Activated CD4-positive, alpha-beta T cell treated with anti-CD3 and anti-CD28 coated beads for 36 hours (primary cell): Measurements from ENCODE around the gene ARHGEF2. TPM values are rescaled to one million over a fixed set of nuclear protein-coding genes. Genes with fewer than 3 reads are reported as not detected.
A peak's percentile ranks its signal among the peaks of the same experiment; 100 is the strongest.

Experiments
- ATAC-seq: fragments of 200-7000 bp; cut with Tn5 transposase; one replicate; pipeline ENCODE4 v1.10.0; 2021; ENCODE audit warnings: mild to moderate bottlenecking, moderate library complexity
- CTCF ChIA-PET: fragments of 350-600 bp; sonication (Branson Sonifier 250); formaldehyde crosslinking; loops from one replicate; lab custom pipeline; 2021; ENCODE audit warnings: antibody characterized with exemption; lab: Charles Lee
- POLR2A ChIA-PET: fragments of 350-600 bp; sonication (Branson Sonifier 250); formaldehyde crosslinking; loops from one replicate; lab custom pipeline; 2021; ENCODE audit warnings: antibody characterized with exemption, inconsistent platforms; lab: Charles Lee
- DNase-seq: peaks from one replicate; pipeline ENCODE4 v3.0.0-alpha.2; 2020
- H3K27ac Mint-ChIP-seq: one replicate; pipeline ENCODE4 v1.8.0; 2021; ENCODE audit warnings: mixed read lengths
- H3K27me3 Mint-ChIP-seq: one replicate; pipeline ENCODE4 v1.8.0; 2021; ENCODE audit warnings: mixed read lengths
- H3K36me3 Mint-ChIP-seq: one replicate; pipeline ENCODE4 v1.8.0; 2021; ENCODE audit warnings: low read depth, mixed read lengths
- H3K4me1 Mint-ChIP-seq: one replicate; pipeline ENCODE4 v1.8.0; 2021; ENCODE audit warnings: mixed read lengths
- H3K4me3 Mint-ChIP-seq: one replicate; pipeline ENCODE4 v1.8.0; 2021; ENCODE audit warnings: mild to moderate bottlenecking, moderate library complexity, mixed read lengths
- H3K9me3 Mint-ChIP-seq: one replicate; pipeline ENCODE4 v1.8.0; 2021; ENCODE audit warnings: low read depth, mixed read lengths
- intact Hi-C, 2 experiments: fragments of 100-400 bp; cut with DNase I in 1 of 2; cut with micrococcal nuclease in 1 of 2; formaldehyde crosslinking; loops; one replicate each; pipeline versions ENCODE4 v1.14.2 to v1.15.1; 2022 to 2024; cut with DNase I, micrococcal nuclease
- total RNA-seq, 2 experiments: library from RNA; stranded (reverse); gene quantifications; one replicate each; pipeline ENCODE4 v1.2.3, GENCODE V29; 2021

Gene ARHGEF2
- total RNA-seq, 2 experiments from 2014 or later, result 135 to 216 TPM

DNA sequence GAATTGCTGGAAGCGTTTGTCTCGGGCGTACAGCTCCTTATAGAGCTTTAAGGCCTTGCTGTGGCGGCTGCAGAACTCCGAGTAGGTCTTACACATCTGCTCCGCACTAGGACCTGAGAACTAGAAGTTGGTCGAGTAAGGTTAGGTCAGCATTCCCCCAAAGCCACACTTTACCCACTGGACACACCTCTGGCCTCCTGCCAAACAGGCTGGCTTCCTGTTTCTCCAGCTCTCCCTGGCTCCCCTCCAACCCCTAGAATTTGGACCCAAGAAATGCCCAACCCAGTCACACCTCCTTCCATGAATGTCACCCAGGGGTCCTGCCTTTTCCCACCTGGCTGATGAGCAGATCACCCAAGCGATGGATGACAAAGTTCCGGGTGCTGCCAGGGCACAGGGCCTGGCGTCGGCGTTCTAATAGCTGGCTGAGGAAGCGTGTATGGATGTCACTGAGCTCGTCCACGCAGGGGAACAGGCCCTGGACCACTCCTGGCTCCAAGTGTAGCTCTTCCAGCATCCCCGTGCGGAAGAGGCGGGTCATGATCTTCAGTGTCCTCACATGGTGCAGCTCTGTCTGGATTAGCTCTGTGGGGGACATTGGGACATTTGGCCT lies 15.6 kb downstream of the ARHGEF2 start:
- no peaks in the 10 kb centered on the region for H3K9me3 Mint-ChIP-seq
- DNase-seq (no peak), ATAC-seq (no peak)
- no peak overlapping the region for H3K27ac Mint-ChIP-seq
- CTCF ChIA-PET, result interaction anchor here (0.6 to 1.9 kb wide), 5 partner anchors 14 to 639 kb away, joined by 3 to 6 read pairs (median 3); partner anchors contain the start of gene KHDC4
- H3K4me1 Mint-ChIP-seq, result peaks cover 18% of the 10 kb centered on the region
- no peaks in the 10 kb centered on the region for H3K27me3 Mint-ChIP-seq
- intact Hi-C loops, result no loop called here
- peaks cover 63% of the 10 kb centered on the region for H3K36me3 Mint-ChIP-seq
- no peak overlapping the region for H3K4me3 Mint-ChIP-seq
- POLR2A ChIA-PET, result interaction anchor here (0.6 kb wide), 1 partner anchor 13 kb away, joined by 3 read pairs; no protein-coding TSS in a partner anchor

- Mint-ChIP-seq H3K4me1 (peaks cover 12% of the 10 kb centered on the region), H3K27ac (peak overlapping the region; percentile 77)
Observed at GRCh38 chr1:155961937-155962336, 16.4 kb downstream of the ARHGEF2 start.

GRCh38 chr1:155960081-155960745 lies 18.1 kb downstream of the ARHGEF2 start:
- POLR2A ChIA-PET, result interaction anchor here (1.0 kb wide), 1 partner anchor 17 kb away, joined by 3 read pairs; no protein-coding TSS in a partner anchor
- no peak for ATAC-seq
- DNase-seq, result no peak
- H3K36me3 Mint-ChIP-seq, result peaks cover 62% of the 10 kb centered on the region
- H3K27ac Mint-ChIP-seq, result peak overlapping the region; percentile 37
- no peaks in the 10 kb centered on the region for H3K9me3 Mint-ChIP-seq
- peaks cover 7% of the 10 kb centered on the region for H3K4me1 Mint-ChIP-seq
- CTCF ChIA-PET, result interaction anchor here (1.4 kb wide), 1 partner anchor 30 kb away, joined by 3 read pairs; no protein-coding TSS in a partner anchor
- H3K4me3 Mint-ChIP-seq, result no peak overlapping the region
- no peaks in the 10 kb centered on the region for H3K27me3 Mint-ChIP-seq
- intact Hi-C loops, result no loop called here

More at GRCh38 chr1:155961937-155962336, 16.4 kb downstream of the ARHGEF2 start:
- no peaks in the 10 kb centered on the region for H3K27me3 Mint-ChIP-seq
- no peak overlapping the region for H3K4me3 Mint-ChIP-seq
- DNase-seq (peak; percentile 39), ATAC-seq (peak; percentile 70)
- no peaks in the 10 kb centered on the region for H3K9me3 Mint-ChIP-seq
- H3K36me3 Mint-ChIP-seq, result peaks cover 69% of the 10 kb centered on the region
- CTCF ChIA-PET, result interaction anchor here (1.4 kb wide), 1 partner anchor 28 kb away, joined by 3 read pairs; no protein-coding TSS in a partner anchor
- POLR2A ChIA-PET, result interaction anchor here (0.6 kb wide), 1 partner anchor 14 kb away, joined by 3 read pairs; no protein-coding TSS in a partner anchor
- intact Hi-C loops, result no loop called here

- Mint-ChIP-seq H3K36me3 (peaks cover 65% of the 10 kb centered on the region), H3K27me3 (no peaks in the 10 kb centered on the region), H3K27ac (peak overlapping the region; percentile 38), H3K9me3 (no peaks in the 10 kb centered on the region), H3K4me1 (peaks cover 4% of the 10 kb centered on the region), H3K4me3 (no peak overlapping the region)
- POLR2A ChIA-PET, result interaction anchor here (0.6 to 0.8 kb wide), 2 partner anchors 23 to 316 kb away, joined by 3 read pairs; partner anchors contain the start of gene KHDC4
- CTCF ChIA-PET, result interaction anchor here (0.7 to 1.2 kb wide), 6 partner anchors 9 to 696 kb away, joined by 3 to 5 read pairs (median 4); no protein-coding TSS in a partner anchor
- DNase-seq, result no peak
- no peak for ATAC-seq
- intact Hi-C loops, result no loop called here
Observed at GRCh38 chr1:155957411-155957915, 20.9 kb downstream of the ARHGEF2 start.

DNA sequence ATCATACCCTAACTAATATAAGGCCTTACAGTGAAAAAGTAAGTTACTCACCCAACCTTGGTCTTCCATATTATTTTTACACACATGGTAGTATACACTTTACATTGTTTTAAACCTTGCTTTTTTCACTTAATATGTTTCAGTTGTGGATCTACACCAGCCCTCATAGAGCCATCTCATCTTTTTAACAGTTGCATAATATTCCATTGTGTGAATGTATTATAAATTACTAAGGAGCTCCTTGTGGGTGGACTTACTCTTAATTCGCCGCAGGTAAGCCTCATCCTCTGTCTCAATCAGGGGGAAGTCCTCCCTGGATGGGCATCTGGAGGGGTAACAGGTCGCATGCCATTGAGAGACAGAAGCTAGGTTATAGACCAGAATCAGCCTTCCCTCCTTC lies 23.7 kb downstream of the ARHGEF2 start:
- intact Hi-C loops, result no loop called here
- H3K4me1 Mint-ChIP-seq, result no peaks in the 10 kb centered on the region
- ATAC-seq (no peak), DNase-seq (no peak)
- CTCF ChIA-PET, result interaction anchor here (0.7 to 1.5 kb wide), 3 partner anchors 9 to 20 kb away, joined by 3 to 5 read pairs (median 3); no protein-coding TSS in a partner anchor
- peak overlapping the region; percentile 51 for H3K27ac Mint-ChIP-seq
- no peaks in the 10 kb centered on the region for H3K9me3 Mint-ChIP-seq
- H3K36me3 Mint-ChIP-seq, result peaks cover 61% of the 10 kb centered on the region
- POLR2A ChIA-PET, result interaction anchor here (0.6 kb wide), 1 partner anchor 14 kb away, joined by 4 read pairs; no protein-coding TSS in a partner anchor
- no peaks in the 10 kb centered on the region for H3K27me3 Mint-ChIP-seq
- H3K4me3 Mint-ChIP-seq, result no peak overlapping the region

GRCh38 chr1:155952505-155952890 lies 25.8 kb downstream of the ARHGEF2 start:
- intact Hi-C loops, result no loop called here
- CTCF ChIA-PET, result interaction anchor here (0.7 kb wide), 1 partner anchor 81 kb away, joined by 3 read pairs; no protein-coding TSS in a partner anchor
- POLR2A ChIA-PET, result no interaction called here
- ATAC-seq (no peak), DNase-seq (no peak)
- Mint-ChIP-seq H3K9me3 (no peaks in the 10 kb centered on the region), H3K36me3 (peaks cover 58% of the 10 kb centered on the region), H3K4me3 (no peak overlapping the region), H3K4me1 (peaks cover 4% of the 10 kb centered on the region), H3K27me3 (no peaks in the 10 kb centered on the region), H3K27ac (peak overlapping the region; percentile 53)

DNA sequence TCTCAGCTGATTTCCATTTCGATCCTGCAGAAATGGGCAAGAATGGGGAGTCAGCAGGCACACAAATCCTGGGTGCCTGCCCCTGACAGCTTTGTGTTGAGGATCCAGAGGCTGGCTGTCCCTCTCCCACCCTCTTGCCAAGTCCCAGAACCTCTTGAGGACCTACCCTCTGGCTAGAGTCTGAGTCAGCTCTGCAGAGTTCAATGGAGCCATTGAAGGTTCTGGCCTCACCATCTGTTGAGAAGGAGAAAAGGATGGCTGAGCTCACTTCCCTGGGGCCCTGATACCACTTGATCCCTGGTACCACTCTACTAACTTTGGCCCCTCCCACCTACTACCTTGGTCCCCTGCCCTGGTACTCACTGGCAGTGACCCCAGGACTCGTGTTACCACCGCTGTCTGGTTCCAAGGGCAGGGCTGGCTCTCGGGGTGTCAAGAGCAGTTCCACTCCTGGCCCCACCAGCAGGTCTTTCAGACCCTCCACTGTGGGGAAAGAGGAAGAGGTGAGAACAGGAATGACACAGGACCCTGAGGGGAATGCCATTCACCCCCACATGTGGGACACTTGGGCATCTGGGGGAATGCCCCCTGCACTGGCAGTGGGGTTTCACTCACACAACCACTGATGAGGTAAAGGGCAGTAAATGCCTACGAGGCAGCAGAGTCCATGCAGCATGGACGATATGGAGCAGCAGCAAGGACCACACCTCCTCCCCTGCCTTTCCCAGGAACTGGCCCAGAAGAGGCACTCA lies 26.4 kb downstream of the ARHGEF2 start:
- CTCF ChIA-PET, result interaction anchor here (0.7 to 1.7 kb wide), 2 partner anchors 14 to 80 kb away, joined by 3 to 5 read pairs; no protein-coding TSS in a partner anchor
- ATAC-seq (no peak), DNase-seq (no peak)
- peak overlapping the region; percentile 53 for H3K27ac Mint-ChIP-seq
- H3K4me3 Mint-ChIP-seq, result no peak overlapping the region
- H3K9me3 Mint-ChIP-seq, result no peaks in the 10 kb centered on the region
- intact Hi-C loops, result no loop called here
- H3K4me1 Mint-ChIP-seq, result peaks cover 9% of the 10 kb centered on the region
- POLR2A ChIA-PET, result interaction anchor here (0.6 kb wide), 1 partner anchor 162 kb away, joined by 3 read pairs; no protein-coding TSS in a partner anchor
- H3K27me3 Mint-ChIP-seq, result no peaks in the 10 kb centered on the region
- peaks cover 56% of the 10 kb centered on the region for H3K36me3 Mint-ChIP-seq

- Mint-ChIP-seq H3K9me3 (no peaks in the 10 kb centered on the region), H3K4me1 (peaks cover 20% of the 10 kb centered on the region), H3K4me3 (no peak overlapping the region), H3K27ac (no peak overlapping the region), H3K27me3 (no peaks in the 10 kb centered on the region), H3K36me3 (peaks cover 65% of the 10 kb centered on the region)
- DNase-seq (no peak), ATAC-seq (no peak)
- ChIA-PET CTCF (interaction anchor here (0.5 to 1.7 kb wide), 2 partner anchors 13 to 207 kb away, joined by 5 read pairs; no protein-coding TSS in a partner anchor), POLR2A (no interaction called here)
- intact Hi-C loops, result no loop called here
Observed at GRCh38 chr1:155950829-155951228, 27.5 kb downstream of the ARHGEF2 start.

- intact Hi-C loops, result loop anchor here (2.0 kb wide), 2 partner anchors 29 to 105 kb away; partner anchors contain the start of gene UBQLN4 (in 1 of the 2)
- ChIA-PET CTCF (interaction anchor here (0.9 to 2.5 kb wide), 4 partner anchors 9 to 42 kb away, joined by 3 to 10 read pairs (median 4); partner anchors contain the start of gene ARHGEF2), POLR2A (no interaction called here)
- DNase-seq (no peak), ATAC-seq (no peak)
- H3K4me3 Mint-ChIP-seq, result no peak overlapping the region
- H3K9me3 Mint-ChIP-seq, result no peaks in the 10 kb centered on the region
- H3K27me3 Mint-ChIP-seq, result no peaks in the 10 kb centered on the region
- H3K4me1 Mint-ChIP-seq, result peaks cover 43% of the 10 kb centered on the region
- H3K36me3 Mint-ChIP-seq, result peaks cover 61% of the 10 kb centered on the region
- H3K27ac Mint-ChIP-seq, result peak overlapping the region; percentile 38
Observed at GRCh38 chr1:155947741-155948140, 30.6 kb downstream of the ARHGEF2 start.

DNA sequence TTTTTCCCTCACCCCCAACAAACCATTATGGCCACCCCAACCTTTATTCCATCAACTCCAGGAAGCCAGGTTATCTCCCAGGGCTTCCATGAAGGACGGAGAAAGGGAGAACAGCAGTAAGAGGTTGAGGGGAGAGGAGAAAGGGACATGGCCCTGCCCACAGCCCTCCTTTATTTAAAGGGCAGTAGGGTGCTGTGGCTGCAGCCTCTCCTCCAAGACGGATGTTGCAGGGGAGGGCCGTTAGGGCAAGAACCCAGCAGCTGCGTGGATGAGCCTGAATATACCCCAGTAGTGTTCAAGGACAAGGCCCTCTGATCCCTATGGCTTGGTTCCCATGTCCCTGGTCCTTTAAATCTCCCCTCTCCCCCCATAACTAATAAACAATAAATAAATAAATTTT lies 31.1 kb downstream of the ARHGEF2 start:
- H3K27ac Mint-ChIP-seq, result peak overlapping the region; percentile 96
- H3K4me3 Mint-ChIP-seq, result peak overlapping the region; percentile 58
- H3K36me3 Mint-ChIP-seq, result peaks cover 57% of the 10 kb centered on the region
- intact Hi-C loops, result loop anchor here (2.0 kb wide), 2 partner anchors 30 to 106 kb away; partner anchors contain the start of gene UBQLN4 (in 1 of the 2)
- DNase-seq (no peak), ATAC-seq (no peak)
- H3K27me3 Mint-ChIP-seq, result no peaks in the 10 kb centered on the region
- POLR2A ChIA-PET, result no interaction called here
- peaks cover 44% of the 10 kb centered on the region for H3K4me1 Mint-ChIP-seq
- CTCF ChIA-PET, result interaction anchor here (0.9 to 2.5 kb wide), 3 partner anchors 8 to 31 kb away, joined by 3 to 10 read pairs (median 5); partner anchors contain the start of gene ARHGEF2
- H3K9me3 Mint-ChIP-seq, result no peaks in the 10 kb centered on the region
